ENCODE data around the gene USH1G.

DNA sequence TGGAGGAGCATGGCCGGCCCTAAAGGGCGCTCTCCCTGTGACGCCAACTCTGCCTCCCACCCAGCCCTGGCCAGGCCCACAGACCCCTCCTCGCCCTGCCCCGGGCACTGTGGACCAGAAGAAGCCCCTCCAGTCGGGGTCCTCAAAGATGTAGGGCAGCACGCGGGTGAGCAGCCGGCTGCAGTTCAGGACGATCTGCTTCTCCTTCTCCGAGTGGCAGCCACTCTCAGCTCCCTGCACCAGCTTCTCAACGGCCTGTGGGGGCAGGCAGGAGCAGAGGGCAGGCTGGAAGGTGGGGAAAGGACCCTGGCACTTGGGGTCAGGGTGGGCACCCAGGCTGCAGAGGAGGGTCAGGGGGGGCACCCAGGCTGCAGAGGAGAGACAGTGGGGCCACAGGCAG, 40.6 kb upstream of the USH1G start:
- TF ChIP-seq, protein P1, sequence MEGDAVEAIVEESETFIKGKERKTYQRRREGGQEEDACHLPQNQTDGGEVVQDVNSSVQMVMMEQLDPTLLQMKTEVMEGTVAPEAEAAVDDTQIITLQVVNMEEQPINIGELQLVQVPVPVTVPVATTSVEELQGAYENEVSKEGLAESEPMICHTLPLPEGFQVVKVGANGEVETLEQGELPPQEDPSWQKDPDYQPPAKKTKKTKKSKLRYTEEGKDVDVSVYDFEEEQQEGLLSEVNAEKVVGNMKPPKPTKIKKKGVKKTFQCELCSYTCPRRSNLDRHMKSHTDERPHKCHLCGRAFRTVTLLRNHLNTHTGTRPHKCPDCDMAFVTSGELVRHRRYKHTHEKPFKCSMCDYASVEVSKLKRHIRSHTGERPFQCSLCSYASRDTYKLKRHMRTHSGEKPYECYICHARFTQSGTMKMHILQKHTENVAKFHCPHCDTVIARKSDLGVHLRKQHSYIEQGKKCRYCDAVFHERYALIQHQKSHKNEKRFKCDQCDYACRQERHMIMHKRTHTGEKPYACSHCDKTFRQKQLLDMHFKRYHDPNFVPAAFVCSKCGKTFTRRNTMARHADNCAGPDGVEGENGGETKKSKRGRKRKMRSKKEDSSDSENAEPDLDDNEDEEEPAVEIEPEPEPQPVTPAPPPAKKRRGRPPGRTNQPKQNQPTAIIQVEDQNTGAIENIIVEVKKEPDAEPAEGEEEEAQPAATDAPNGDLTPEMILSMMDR (IDR thresholded peaks at IDR 0.05; ENCODE audit: insufficient read depth, low read length) = no peak
- TF ChIP-seq GABPA (IDR thresholded peaks at IDR 0.05; ENCODE audit: low read depth) = no peak
- no peak for TF ChIP-seq POLR2AphosphoS5 (IDR thresholded peaks at IDR 0.05; ENCODE audit: low read depth)
